ENCODE results near the gene SULT1A2. TPM values are rescaled to one million over a fixed set of nuclear protein-coding genes. Genes with fewer than 3 reads are reported as not detected.
A peak's percentile ranks its signal among the peaks of the same experiment; 100 is the strongest.
"Not testable (repeated sequence)": the region's sequence is repeated elsewhere in the genome, so short reads cannot be mapped to it uniquely, and the experiment has no call there.

Gene SULT1A2
- total and polyA plus RNA-seq, 2 of the 13 experiments (the other 11 are each of a cell fraction or from before 2014, with no cell fraction given): 33.0 to 34.2 TPM

GRCh38 chr16:28613912-28614311 is 17.1 kb upstream of the SULT1A2 start:
- ATAC-seq; H4K20me1 ChIP-seq (ENCODE audit: insufficient read depth, low read length); in situ Hi-C loops (cut with HindIII; ENCODE audit: extremely low pct_ligation_motif_present, low pct_unique_long_range_greater_than_20kb); H3K9me3 ChIP-seq (ENCODE audit: low read length); POLR2A ChIA-PET; H3K4me2 ChIP-seq (ENCODE audit: low read depth, low read length); BruUV-seq (replicated peaks); FAIRE-seq; H3K27ac ChIP-seq (ENCODE audit: extremely low read length, insufficient read depth, low read length); CTCF ChIA-PET (ENCODE audit: low intra/inter-chr PET ratio, low total read pairs); H2AFZ ChIP-seq (ENCODE audit: low read length); H3K27me3 ChIP-seq (ENCODE audit: control insufficient read depth in 1 of 2, insufficient read depth in 2 of 2, low read length in 2 of 2); H3K36me3 ChIP-seq (replicated peaks in 1 of 2; ENCODE audit: control insufficient read depth in 1 of 2, insufficient read depth in 2 of 2, low read length in 2 of 2); H3K79me2 ChIP-seq (ENCODE audit: insufficient read depth, low read length); H3K9ac ChIP-seq (ENCODE audit: insufficient read depth, low read depth, low read length); H3K4me3 ChIP-seq (replicated peaks in 1 of 3; ENCODE audit: insufficient read depth in 1 of 3, low read depth in 2 of 3, low read length in 3 of 3); DNase-seq (ENCODE audit: low spot score): not testable (repeated sequence)
- intact Hi-C loops (cut with micrococcal nuclease; ENCODE audit: unreplicated experiment): loop anchor here (10.0 kb wide), 1 partner anchor 69 kb away; no protein-coding TSS in a partner anchor
- 95% methylated on average over 12 of the region's 26 CpGs for WGBS (ENCODE audit: low lambda C conversion rate)
- H3K4me1 ChIP-seq (ENCODE audit: insufficient read depth, low read length): peaks cover 53% of the 10 kb centered on the region

- H3K4me2 ChIP-seq (ENCODE audit: low read depth, low read length); H4K20me1 ChIP-seq (ENCODE audit: insufficient read depth, low read length); H3K9me3 ChIP-seq (ENCODE audit: low read length); H3K4me3 ChIP-seq (replicated peaks in 1 of 3; ENCODE audit: insufficient read depth in 1 of 3, low read depth in 2 of 3, low read length in 3 of 3); H3K27me3 ChIP-seq (ENCODE audit: control insufficient read depth in 1 of 2, insufficient read depth in 2 of 2, low read length in 2 of 2); H2AFZ ChIP-seq (ENCODE audit: low read length); in situ Hi-C loops (cut with HindIII; ENCODE audit: extremely low pct_ligation_motif_present, low pct_unique_long_range_greater_than_20kb); H3K36me3 ChIP-seq (replicated peaks in 1 of 2; ENCODE audit: control insufficient read depth in 1 of 2, insufficient read depth in 2 of 2, low read length in 2 of 2); CTCF ChIA-PET (ENCODE audit: low intra/inter-chr PET ratio, low total read pairs); BruUV-seq (replicated peaks); H3K27ac ChIP-seq (ENCODE audit: extremely low read length, insufficient read depth, low read length); DNase-seq (ENCODE audit: low spot score); H3K9ac ChIP-seq (ENCODE audit: insufficient read depth, low read depth, low read length); POLR2A ChIA-PET: not testable (repeated sequence)
- peak; percentile 93 for FAIRE-seq
- no CpG with 5 or more reads among the region's 17 CpGs for WGBS (ENCODE audit: low lambda C conversion rate)
- Histone ChIP-seq H3K79me2 (ENCODE audit: insufficient read depth, low read length) (peaks cover 12% of the 10 kb centered on the region), H3K4me1 (ENCODE audit: insufficient read depth, low read length) (peaks cover 53% of the 10 kb centered on the region)
- intact Hi-C loops (cut with micrococcal nuclease; ENCODE audit: unreplicated experiment): loop anchor here (10.0 kb wide), 1 partner anchor 68 kb away; no protein-coding TSS in a partner anchor
- ATAC-seq: peak; percentile 82
These were observed 15.8 kb upstream of the SULT1A2 start for GRCh38 chr16:28612359-28613280.
